GM12874 (cell line): ENCODE measurements around the gene COL20A1.

Experiments
- CTCF ChIP-seq: IDR thresholded peaks from 2 replicates; pipeline ENCODE4 v1.5.1; 2011; ENCODE audit warnings: low read depth, mild to moderate bottlenecking, control low read depth, low read length, moderate library complexity; ENCODE audit not compliant: insufficient read depth

COL20A1 gene

GRCh38 chr20:63361519-63362435 is 68.8 kb downstream of the COL20A1 start:
- no peak for TF ChIP-seq CTCF

GRCh38 chr20:63362436-63363009 is 69.5 kb downstream of the COL20A1 start:
- TF ChIP-seq CTCF, result no peak

GRCh38 chr20:63363013-63363957 is 70.3 kb downstream of the COL20A1 start:
- TF ChIP-seq CTCF, result no peak

- TF ChIP-seq CTCF, result no peak
Measured at GRCh38 chr20:63363981-63364561, 71.1 kb downstream of the COL20A1 start.

- TF ChIP-seq CTCF, result no peak
Measured at GRCh38 chr20:63364801-63365585, 72.0 kb downstream of the COL20A1 start.

GRCh38 chr20:63365601-63366389 is 72.8 kb downstream of the COL20A1 start:
- no peak for TF ChIP-seq CTCF
